GM12878 (cell line): ENCODE data around the gene ETS1. TPM values are rescaled to one million over a fixed set of nuclear protein-coding genes. Genes with fewer than 3 reads are reported as not detected.

ENCODE experiments used
- ATAC-seq: fragments of 200-7000 bp; cut with Tn5 transposase; 3 replicates; pipeline ENCODE4 v1.9.1; 2020; ENCODE audit warnings: mild to moderate bottlenecking, moderate library complexity
- BruUV-seq: library from RNA; stranded (reverse); fragments of 400-500 nt; replicated peaks from 2 replicates; lab custom pipeline; 2021; lab: Mats Ljungman, UMichigan
- CTCF ChIA-PET: fragments of 300-600 bp; sonication (Branson Sonifier 250); formaldehyde crosslinking; extraction: SDS; loops from one replicate; lab custom pipeline; 2021; ENCODE audit warnings: inconsistent platforms; lab: Yijun Ruan, JAX
- POLR2A ChIA-PET: fragments of 350-600 bp; formaldehyde crosslinking; extraction: SDS; loops from one replicate; lab custom pipeline; 2021; ENCODE audit warnings: inconsistent platforms; lab: Charles Lee
- RAD21 ChIA-PET: fragments of 300-600 bp; sonication (Branson Sonifier 250); formaldehyde crosslinking; loops from one replicate; lab custom pipeline; 2023; ENCODE audit warnings: antibody characterized with exemption; ENCODE audit not compliant: unreplicated experiment; lab: Charles Lee
- SMC1A ChIA-PET: fragments of 300-600 bp; sonication (Branson Sonifier 250); formaldehyde crosslinking; loops from one replicate; lab custom pipeline; 2023; ENCODE audit not compliant: unreplicated experiment, uncharacterized antibody; lab: Charles Lee
- DNase-seq: peaks from one replicate; pipeline ENCODE4 v3.0.0-alpha.2; 2011; ENCODE audit warnings: low read depth, low spot score
- FAIRE-seq: peaks from 3 replicates; lab custom pipeline; 2011; peaks lifted over from hg19 to GRCh38; lab: Jason Lieb, UNC
- H2AFZ ChIP-seq: 2 replicates; pipeline ENCODE4 v1.6.0; 2011; ENCODE audit warnings: low read depth, low read length, control low read depth; ENCODE audit not compliant: control insufficient read depth
- H3K27ac ChIP-seq: 2 replicates; pipeline ENCODE4 v1.5.1; 2011; ENCODE audit warnings: control low read depth; ENCODE audit not compliant: control insufficient read depth, insufficient read depth
- H3K27me3 ChIP-seq, 2 experiments: replicated peaks in 1 of 2; 2 replicates each; pipeline versions ENCODE4 v1.6.0 to v1.6.1; 2011; ENCODE audit warnings: low read length in 1 of 2; ENCODE audit not compliant: control insufficient read depth in 2 of 2, insufficient read depth in 2 of 2
- H3K36me3 ChIP-seq, 2 experiments: 2 replicates each; pipeline ENCODE4 v1.5.1; 2011; ENCODE audit warnings: low read length in 1 of 2; ENCODE audit not compliant: control insufficient read depth in 2 of 2, insufficient read depth in 2 of 2
- H3K4me1 ChIP-seq: 2 replicates; pipeline ENCODE4 v1.6.1; 2011; ENCODE audit warnings: mild to moderate bottlenecking, low read length, moderate library complexity, mixed read lengths; ENCODE audit not compliant: control insufficient read depth, insufficient read depth
- H3K4me2 ChIP-seq: 2 replicates; pipeline ENCODE4 v1.6.0; 2011; ENCODE audit warnings: control low read depth; ENCODE audit not compliant: control insufficient read depth, insufficient read depth
- H3K4me3 ChIP-seq: fragments of 200-600 bp; sonication (generic); 2 replicates; pipeline ENCODE4 v1.5.1; 2016
- H3K79me2 ChIP-seq: 2 replicates; pipeline ENCODE4 v1.6.0; 2011; ENCODE audit warnings: low read length; ENCODE audit not compliant: control insufficient read depth, insufficient read depth
- H3K9ac ChIP-seq: 2 replicates; pipeline ENCODE4 v1.8.0; 2011; ENCODE audit warnings: low read length, control low read depth, mixed read lengths; ENCODE audit not compliant: control insufficient read depth, insufficient read depth
- H3K9me3 ChIP-seq: replicated peaks from 3 replicates; pipeline ENCODE4 v1.5.1; 2011; ENCODE audit warnings: mild to moderate bottlenecking, low read length; ENCODE audit not compliant: control insufficient read depth, insufficient read depth
- H4K20me1 ChIP-seq: 2 replicates; pipeline ENCODE4 v1.6.0; 2011; ENCODE audit not compliant: control insufficient read depth, insufficient read depth
- JUNB ChIP-seq: IDR thresholded peaks from 2 replicates; pipeline ENCODE4 v1.6.1; 2016; ENCODE audit warnings: antibody characterized with exemption, mild to moderate bottlenecking
- MXI1 ChIP-seq: fragments of 150-350 bp; IDR thresholded peaks from 2 replicates; pipeline ENCODE4 v1.6.1; 2011; ENCODE audit warnings: low read depth, mild to moderate bottlenecking, inconsistent platforms, low read length, improper control_type of control experiment
- MYC ChIP-seq: IDR thresholded peaks from 2 replicates; pipeline ENCODE4 v1.6.1; 2011; ENCODE audit warnings: mild to moderate bottlenecking, low read length, moderate library complexity, inconsistent platforms; ENCODE audit not compliant: insufficient read depth, insufficient replicate concordance, insufficient read length, severe bottlenecking
- POLR2AphosphoS5 ChIP-seq: IDR thresholded peaks from 2 replicates; pipeline ENCODE4 v1.6.1; 2011; ENCODE audit warnings: mild to moderate bottlenecking, low read length, inconsistent platforms
- WGBS: methylation state at CpG from one replicate; pipeline ENCODE4 v1.1.6; 2016; ENCODE audit warnings: low lambda C conversion rate; ENCODE audit not compliant: insufficient replicate concordance, insufficient coverage; ENCODE audit errors: missing lambda C conversion rate; 5-methylcytosine and 5-hydroxymethylcytosine counted together
- in situ Hi-C: fragments of 300-500 bp; cut with MboI; formaldehyde crosslinking; loops from 9 replicates; pipeline ENCODE4 v1.14.3; 2018; ENCODE audit warnings: mixed read lengths
- intact Hi-C: fragments of 100-400 bp; cut with micrococcal nuclease; formaldehyde crosslinking; loops from one replicate; pipeline ENCODE4 v1.14.2; 2022; ENCODE audit not compliant: unreplicated experiment
- polyA plus RNA-seq, 11 experiments: library from polyadenylated mRNA; depleted of rRNA in 4 of 11; unstranded in 6 of 11; stranded (reverse) in 5 of 11; fragments of >200 nt; fragmentation: Nextera tagmentation in 4 of 11; fragmentation: Illumina TruSeq in 1 of 11; extraction: Ambion mirVana in 4 of 11; extraction: Trizol in 1 of 11; gene quantifications; 1 replicate in 1 of 11; 2 replicates in 10 of 11; pipeline versions ENCODE4 v1.2.1 to v1.2.3, GENCODE V29; 2011 to 2016; ENCODE audit warnings: inconsistent platforms in 2 of 11, missing spikeins in 2 of 11, low read depth in 1 of 11
- total RNA-seq, 4 experiments: library from RNA; depleted of rRNA in 3 of 4; stranded (reverse); fragments of >200 nt in 3 of 4; fragmentation: Illumina TruSeq in 1 of 4; extraction: Trizol in 1 of 4; gene quantifications; 2 replicates each; pipeline versions ENCODE4 v1.2.1 to v1.2.3, GENCODE V29; 2013 to 2021

ETS1 gene
- total and polyA plus RNA-seq, 10 of the 15 experiments (the other 5 are each of a cell fraction or from before 2014, with no cell fraction given): 12.5 to 112 (median 55.5) TPM

DNA sequence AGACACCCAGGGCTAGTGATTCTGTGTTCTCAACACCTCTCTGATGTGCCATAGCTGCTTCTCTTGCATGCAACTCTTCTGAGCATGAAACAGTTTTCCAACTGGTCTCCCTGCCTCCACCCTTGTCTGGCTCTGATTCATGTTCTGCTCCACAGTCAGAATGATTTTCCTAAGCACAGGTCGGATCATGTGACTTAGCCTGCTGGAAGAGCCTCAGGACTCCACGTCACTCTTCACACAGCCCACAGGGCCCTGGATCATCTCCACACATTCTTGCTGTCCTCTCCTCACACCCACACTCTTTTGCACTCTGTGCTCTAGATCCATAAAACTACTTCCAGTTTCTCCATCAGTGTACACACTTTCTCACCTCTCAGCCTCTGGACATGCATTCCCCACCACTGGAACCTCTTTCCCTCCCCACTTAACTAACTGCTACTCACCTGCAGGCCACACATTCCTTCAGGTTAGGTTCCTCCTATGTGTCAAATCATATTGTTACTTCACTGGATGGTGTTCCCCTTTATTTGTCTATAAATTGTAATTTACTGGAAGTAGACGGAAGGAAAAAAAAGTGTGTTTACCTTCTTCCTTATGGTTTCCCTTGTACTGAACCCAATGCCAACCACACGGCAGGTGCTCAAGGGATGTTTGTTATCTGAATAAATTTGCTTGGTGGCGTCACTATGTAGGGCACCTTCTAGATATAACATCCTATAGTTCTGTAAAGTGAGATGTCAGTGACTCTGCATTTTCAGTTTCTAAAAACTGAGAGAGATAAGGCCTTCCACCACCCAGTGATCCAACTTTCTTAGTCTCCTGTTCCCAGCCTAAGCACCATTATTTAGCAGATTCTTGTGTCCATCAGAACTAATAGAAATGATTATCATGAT lies 133.7 kb downstream of the ETS1 start:
- Histone ChIP-seq H4K20me1 (no peaks in the 10 kb centered on the region), H3K9me3 (no peaks in the 10 kb centered on the region)
- ATAC-seq: no peak
- no peak for TF ChIP-seq MYC
- TF ChIP-seq POLR2AphosphoS5: 0 out of 2 replicates have a peak, but pooled peaks have one; percentile 23
- TF ChIP-seq, all 136 proteins: peak for 1
- Histone ChIP-seq H2AFZ (no peak overlapping the region), H3K79me2 (no peaks in the 10 kb centered on the region), H3K9ac (no peak overlapping the region), H3K27me3 (no peaks in the 10 kb centered on the region), H3K27ac (no peak overlapping the region), H3K36me3 (peaks cover 0 to 1% of the 10 kb centered on the region in 2 experiments; a peak in 1 of 4 replicates), H3K4me3 (no peak overlapping the region), H3K4me1 (peaks cover 13% of the 10 kb centered on the region), H3K4me2 (no peak overlapping the region)
- ChIA-PET CTCF (no interaction called here), SMC1A (interaction anchor here (1.0 to 1.6 kb wide), 3 partner anchors 11 to 40 kb away, joined by 3 to 7 read pairs (median 3); no protein-coding TSS in a partner anchor), RAD21 (no interaction called here), POLR2A (no interaction called here)
- no peak for FAIRE-seq
- no TSS peak for BruUV-seq
- in situ Hi-C loops: loop anchor here (25.0 kb wide), 1 partner anchor 166 kb away; no protein-coding TSS in a partner anchor
- no peak for DNase-seq
- WGBS: 97% methylated on average over 5 of the region's 5 CpGs
- intact Hi-C loops: no loop called here

DNA sequence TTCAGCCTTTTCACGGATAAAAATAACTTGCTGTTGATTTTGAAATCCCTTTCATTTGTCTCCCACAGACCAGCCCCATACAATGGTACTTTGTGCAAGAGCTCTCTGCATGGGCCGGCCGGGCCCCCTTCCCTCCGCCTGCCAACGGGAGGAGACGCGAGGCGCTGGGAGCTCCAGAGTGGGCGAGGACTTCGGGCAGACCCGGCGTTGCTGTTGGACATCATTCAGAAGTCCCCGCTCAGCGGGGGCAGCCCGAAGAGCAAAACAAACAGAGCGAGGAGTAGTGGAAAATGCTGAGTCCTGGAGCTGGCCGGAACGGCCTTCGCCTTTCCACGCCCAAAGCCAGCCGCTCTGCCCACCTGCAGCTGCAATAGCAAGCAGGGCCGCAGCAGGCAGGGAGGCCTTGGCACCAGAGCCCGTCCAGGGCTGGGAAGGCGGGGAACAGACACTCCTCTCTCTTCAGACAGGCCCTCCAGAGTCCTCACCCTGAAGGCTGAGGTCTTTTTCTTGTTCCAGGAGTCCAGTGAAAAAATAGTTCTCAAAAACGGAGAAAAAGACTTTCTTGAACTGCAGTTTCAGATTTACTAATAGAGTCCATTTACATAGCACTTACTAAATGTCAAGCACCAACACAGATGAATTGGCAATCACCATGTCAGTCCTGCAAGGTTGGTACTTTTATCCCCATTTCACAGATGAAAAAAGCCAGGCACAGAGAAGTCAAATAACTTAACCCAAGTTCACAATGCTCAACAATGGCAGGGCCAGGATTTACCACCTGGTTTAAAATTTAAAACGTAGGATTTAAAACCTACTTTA lies 135.5 kb downstream of the ETS1 start:
- FAIRE-seq (no peak), DNase-seq (no peak), ATAC-seq (peak; percentile 49)
- TF ChIP-seq JUNB (peak; percentile 26; the same call in 1 of the 2 replicates), MXI1 (no peak)
- Histone ChIP-seq H3K9ac (no peak overlapping the region), H3K4me2 (peak overlapping the region; percentile 28; the same call in 1 of the 2 replicates), H3K4me3 (no peak overlapping the region), H3K4me1 (peaks cover 13% of the 10 kb centered on the region), H4K20me1 (no peaks in the 10 kb centered on the region), H3K27ac (no peak overlapping the region), H3K27me3 (no peaks in the 10 kb centered on the region), H3K9me3 (no peaks in the 10 kb centered on the region), H3K79me2 (no peaks in the 10 kb centered on the region), H2AFZ (no peak overlapping the region), H3K36me3 (no peaks in the 10 kb centered on the region)
- intact Hi-C loops: no loop called here
- BruUV-seq: no TSS peak
- CTCF ChIA-PET: no interaction called here
- in situ Hi-C loops: loop anchor here (25.0 kb wide), 1 partner anchor 165 kb away; no protein-coding TSS in a partner anchor
- SMC1A ChIA-PET: interaction anchor here (0.8 to 1.6 kb wide), 4 partner anchors 13 to 101 kb away, joined by 3 to 7 read pairs (median 3); no protein-coding TSS in a partner anchor
- RAD21 ChIA-PET: no interaction called here
- WGBS: 9% methylated on average over 26 of the region's 26 CpGs
- POLR2A ChIA-PET: no interaction called here
